ENCODE measurements around the gene NFIB.

Gene NFIB

DNA sequence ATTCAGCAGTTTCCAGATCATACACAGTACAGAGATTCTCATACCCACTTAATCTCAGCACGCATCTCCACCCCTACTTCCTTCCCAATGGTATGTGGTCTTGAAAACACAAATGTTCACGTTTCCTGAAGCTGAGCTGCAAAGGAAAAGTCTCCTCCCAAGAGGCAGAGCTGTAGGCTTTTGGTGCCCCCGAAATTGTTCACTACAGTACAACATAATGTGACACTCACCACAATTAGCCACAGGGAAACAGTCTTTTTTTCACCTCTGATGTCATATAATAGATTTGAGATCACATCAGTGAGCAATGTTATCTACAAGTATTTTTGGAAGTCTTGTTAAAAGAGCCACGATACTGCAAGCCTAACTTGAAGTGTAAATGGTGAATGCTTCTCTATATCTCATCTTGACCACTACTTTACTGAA, 40.2 kb downstream of the NFIB start:
- TF ChIP-seq CTCF (IDR thresholded peaks at IDR 0.05; ENCODE audit: poor library complexity, severe bottlenecking) = no peak
- H3K36me3 ChIP-seq (ENCODE audit: low read depth) = peaks cover 24% of the 10 kb centered on the region
- no peaks in the 10 kb centered on the region for H3K9me3 ChIP-seq (ENCODE audit: severe bottlenecking)
- ATAC-seq (ENCODE audit: low read depth) = no peak
- DNase-seq (ENCODE audit: low spot score) = no peak
- H3K27ac ChIP-seq (ENCODE audit: poor library complexity, severe bottlenecking) = peak overlapping the region; percentile 44
- H3K4me3 ChIP-seq (ENCODE audit: severe bottlenecking) = no peak overlapping the region
- H3K27me3 ChIP-seq (ENCODE audit: insufficient read depth, poor library complexity, severe bottlenecking) = no peaks in the 10 kb centered on the region
- H3K4me1 ChIP-seq (ENCODE audit: insufficient read depth, poor library complexity, severe bottlenecking) = peaks cover 71% of the 10 kb centered on the region

- Histone ChIP-seq H3K4me1 (ENCODE audit: insufficient read depth, poor library complexity, severe bottlenecking) (peaks cover 64% of the 10 kb centered on the region), H3K27me3 (ENCODE audit: insufficient read depth, poor library complexity, severe bottlenecking) (no peaks in the 10 kb centered on the region), H3K36me3 (ENCODE audit: low read depth) (peaks cover 24% of the 10 kb centered on the region), H3K9me3 (ENCODE audit: severe bottlenecking) (no peaks in the 10 kb centered on the region), H3K27ac (ENCODE audit: poor library complexity, severe bottlenecking) (peak overlapping the region; percentile 44), H3K4me3 (ENCODE audit: severe bottlenecking) (no peak overlapping the region)
- no peak for TF ChIP-seq CTCF (IDR thresholded peaks at IDR 0.05; ENCODE audit: poor library complexity, severe bottlenecking)
- no peak for ATAC-seq (ENCODE audit: low read depth)
- DNase-seq (ENCODE audit: low spot score) = no peak
These were observed 40.9 kb downstream of the NFIB start for GRCh38 chr9:14272927-14273528.

DNA sequence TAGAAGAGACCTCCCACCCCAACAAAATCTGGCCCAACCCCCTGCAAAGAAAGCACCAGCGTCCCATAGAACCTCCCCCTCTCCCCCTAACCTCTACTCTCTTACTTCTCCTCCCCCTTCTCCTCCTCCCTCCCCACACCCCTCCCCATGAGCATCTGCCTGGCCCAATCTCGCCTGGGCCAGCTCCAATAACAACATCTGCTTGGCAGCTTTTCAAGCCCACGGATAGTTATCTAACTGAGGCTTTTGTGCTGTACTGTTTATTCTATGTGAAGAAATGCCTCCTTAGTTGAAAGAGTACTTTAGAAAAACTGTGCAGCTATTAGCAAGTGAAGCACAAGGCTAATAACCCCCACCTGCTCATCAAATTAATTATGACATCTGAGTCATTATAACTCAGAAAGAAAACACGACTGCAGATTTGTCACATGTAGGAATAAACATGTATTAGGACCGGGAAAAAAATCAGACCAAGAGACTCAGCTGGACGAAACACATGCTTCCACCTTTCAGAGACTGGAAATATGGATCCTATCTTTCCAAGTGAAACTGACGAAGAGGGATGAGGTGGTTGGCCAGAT, 42.8 kb downstream of the NFIB start:
- Histone ChIP-seq H3K27ac (ENCODE audit: poor library complexity, severe bottlenecking) (peak overlapping the region; percentile 44), H3K4me1 (ENCODE audit: insufficient read depth, poor library complexity, severe bottlenecking) (peaks cover 47% of the 10 kb centered on the region), H3K4me3 (ENCODE audit: severe bottlenecking) (no peak overlapping the region), H3K9me3 (ENCODE audit: severe bottlenecking) (no peaks in the 10 kb centered on the region), H3K36me3 (ENCODE audit: low read depth) (peaks cover 35% of the 10 kb centered on the region), H3K27me3 (ENCODE audit: insufficient read depth, poor library complexity, severe bottlenecking) (no peaks in the 10 kb centered on the region)
- TF ChIP-seq CTCF (IDR thresholded peaks at IDR 0.05; ENCODE audit: poor library complexity, severe bottlenecking) = no peak
- DNase-seq (ENCODE audit: low spot score) (no peak), ATAC-seq (ENCODE audit: low read depth) (peak; percentile 68)

- DNase-seq (ENCODE audit: low spot score) (no peak), ATAC-seq (ENCODE audit: low read depth) (no peak)
- Histone ChIP-seq H3K36me3 (ENCODE audit: low read depth) (peaks cover 38% of the 10 kb centered on the region), H3K4me1 (ENCODE audit: insufficient read depth, poor library complexity, severe bottlenecking) (peaks cover 43% of the 10 kb centered on the region), H3K27ac (ENCODE audit: poor library complexity, severe bottlenecking) (peak overlapping the region; percentile 44), H3K9me3 (ENCODE audit: severe bottlenecking) (no peaks in the 10 kb centered on the region), H3K4me3 (ENCODE audit: severe bottlenecking) (no peak overlapping the region), H3K27me3 (ENCODE audit: insufficient read depth, poor library complexity, severe bottlenecking) (no peaks in the 10 kb centered on the region)
- TF ChIP-seq CTCF (IDR thresholded peaks at IDR 0.05; ENCODE audit: poor library complexity, severe bottlenecking) = no peak
These were observed 43.4 kb downstream of the NFIB start for GRCh38 chr9:14270358-14271092.

All from RWPE2 (cell line).